Esophagus squamous epithelium (tissue), 5 donors: ENCODE data around the gene TTYH2. TPM values are rescaled to one million over a fixed set of nuclear protein-coding genes. Genes with fewer than 3 reads are reported as not detected.

ENCODE experiments used
- DNase-seq: peaks from one replicate; lab custom pipeline; 2025; lab: John Stamatoyannopoulos, UW
- H3K27ac ChIP-seq, 4 donors: fragments of 200-600 bp; sonication (generic); one replicate each; pipeline ENCODE4 v1.5.1; 2016 to 2019; ENCODE audit warnings: mild to moderate bottlenecking in 1 of 4
- H3K27me3 ChIP-seq, 4 donors: fragments of 200-600 bp; sonication (generic); 1 replicate in 3 of 4; 2 replicates in 1 of 4; pipeline versions ENCODE4 v1.5.1 to v1.6.0; 2017 to 2021; ENCODE audit warnings: antibody characterized with exemption in 1 of 4
- H3K36me3 ChIP-seq, 3 donors: fragments of 200-600 bp; sonication (generic); one replicate each; pipeline ENCODE4 v1.5.1; 2016 to 2019
- H3K4me1 ChIP-seq, 3 donors: fragments of 200-600 bp; sonication (generic); one replicate each; pipeline ENCODE4 v1.5.1; 2017 to 2019
- H3K4me3 ChIP-seq, 4 donors: fragments of 200-600 bp; sonication (generic); 1 replicate in 3 of 4; 2 replicates in 1 of 4; pipeline ENCODE4 v1.5.1; 2016 to 2019; ENCODE audit warnings: mild to moderate bottlenecking in 2 of 4, moderate library complexity in 1 of 4
- H3K9me3 ChIP-seq, 3 donors: fragments of 200-600 bp; sonication (generic); one replicate each; pipeline ENCODE4 v1.5.1; 2016 to 2019
- POLR2A ChIP-seq, 4 donors: fragments of 450-650 bp; IDR thresholded peaks; one replicate each; pipeline ENCODE4 v1.6.1; 2017; ENCODE audit warnings: antibody characterized with exemption in 4 of 4, mild to moderate bottlenecking in 4 of 4, moderate library complexity in 3 of 4
- WGBS, 2 donors: methylation state at CpG; one replicate each; pipeline ENCODE4 v1.1.5; 2018; 5-methylcytosine and 5-hydroxymethylcytosine counted together
- intact Hi-C: fragments of 100-400 bp; cut with DNase I; formaldehyde crosslinking; loops from one replicate; pipeline ENCODE4 v1.15.0; 2022
- total RNA-seq, 4 donors: library from RNA; depleted of rRNA; stranded (reverse); fragments of >200 nt; gene quantifications; one replicate each; pipeline ENCODE4 v1.1.0, GENCODE V29; 2016
- TF ChIP-seq, protein P1 (sequence below), 6 experiments: fragments of 450-650 bp in 4 of 6; fragments of 200-600 bp in 2 of 6; sonication (generic) in 2 of 6; IDR thresholded peaks; one replicate each; pipeline ENCODE4 v1.5.1; 2016 to 2019; ENCODE audit warnings: antibody characterized with exemption in 6 of 6, mild to moderate bottlenecking in 4 of 6, moderate library complexity in 4 of 6
- donor health status: DM: yes; HTN: yes; CAD: no.

The TTYH2 gene
- total RNA-seq, 4 donors from 2014 or later = 0.35 to 6.7 (median 1.8) TPM

DNA sequence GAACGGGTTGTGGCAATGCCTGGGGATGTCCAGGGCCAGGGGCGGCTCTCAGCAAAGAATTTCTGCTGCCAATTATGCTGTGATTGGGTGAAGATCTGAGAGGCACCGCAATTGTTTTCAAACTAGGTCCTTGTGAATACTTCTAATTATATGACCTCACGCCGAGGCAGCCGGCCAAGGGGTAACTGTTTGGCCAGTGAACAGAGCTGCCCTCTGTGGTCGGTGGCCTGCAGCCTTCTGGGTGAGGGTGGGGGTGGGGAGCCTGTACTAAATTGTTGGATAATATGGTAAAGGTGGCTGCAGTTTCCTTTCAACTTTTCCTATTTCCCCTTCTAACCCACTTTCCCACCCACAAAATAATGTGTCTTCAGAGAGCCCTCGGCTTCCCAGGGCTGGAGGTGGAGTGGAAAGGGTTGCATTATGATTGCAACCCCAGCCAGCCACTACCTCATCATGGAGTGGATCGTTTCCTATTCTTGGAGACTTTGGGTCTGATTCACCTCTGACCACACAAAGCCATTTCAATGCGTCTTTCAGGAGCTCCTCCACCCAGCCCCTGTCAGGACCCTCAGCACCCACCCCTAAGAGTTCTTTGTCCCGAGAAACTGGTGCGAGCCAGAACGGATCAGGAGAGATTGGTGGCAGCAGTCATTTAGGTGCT lies 58.7 kb downstream of the TTYH2 start:
- no peaks in the 10 kb centered on the region for H3K9me3 ChIP-seq
- no peak overlapping the region for H3K4me3 ChIP-seq
- intact Hi-C loops = no loop called here
- 54 to 55% methylated on average over 9 of the region's 13 CpGs for WGBS, 2 donors
- TF ChIP-seq POLR2A (IDR thresholded peaks at IDR 0.05) = no peak
- TF ChIP-seq, protein P1, sequence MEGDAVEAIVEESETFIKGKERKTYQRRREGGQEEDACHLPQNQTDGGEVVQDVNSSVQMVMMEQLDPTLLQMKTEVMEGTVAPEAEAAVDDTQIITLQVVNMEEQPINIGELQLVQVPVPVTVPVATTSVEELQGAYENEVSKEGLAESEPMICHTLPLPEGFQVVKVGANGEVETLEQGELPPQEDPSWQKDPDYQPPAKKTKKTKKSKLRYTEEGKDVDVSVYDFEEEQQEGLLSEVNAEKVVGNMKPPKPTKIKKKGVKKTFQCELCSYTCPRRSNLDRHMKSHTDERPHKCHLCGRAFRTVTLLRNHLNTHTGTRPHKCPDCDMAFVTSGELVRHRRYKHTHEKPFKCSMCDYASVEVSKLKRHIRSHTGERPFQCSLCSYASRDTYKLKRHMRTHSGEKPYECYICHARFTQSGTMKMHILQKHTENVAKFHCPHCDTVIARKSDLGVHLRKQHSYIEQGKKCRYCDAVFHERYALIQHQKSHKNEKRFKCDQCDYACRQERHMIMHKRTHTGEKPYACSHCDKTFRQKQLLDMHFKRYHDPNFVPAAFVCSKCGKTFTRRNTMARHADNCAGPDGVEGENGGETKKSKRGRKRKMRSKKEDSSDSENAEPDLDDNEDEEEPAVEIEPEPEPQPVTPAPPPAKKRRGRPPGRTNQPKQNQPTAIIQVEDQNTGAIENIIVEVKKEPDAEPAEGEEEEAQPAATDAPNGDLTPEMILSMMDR (IDR thresholded peaks at IDR 0.05) = no peak
- peaks cover 0 to 84% (median 0%) of the 10 kb centered on the region in 4 donors for H3K27me3 ChIP-seq
- H3K36me3 ChIP-seq = no peaks in the 10 kb centered on the region
- no peak for DNase-seq
- H3K27ac ChIP-seq = no peak overlapping the region
- peaks cover 4 to 41% (median 5%) of the 10 kb centered on the region in 3 donors for H3K4me1 ChIP-seq

DNA sequence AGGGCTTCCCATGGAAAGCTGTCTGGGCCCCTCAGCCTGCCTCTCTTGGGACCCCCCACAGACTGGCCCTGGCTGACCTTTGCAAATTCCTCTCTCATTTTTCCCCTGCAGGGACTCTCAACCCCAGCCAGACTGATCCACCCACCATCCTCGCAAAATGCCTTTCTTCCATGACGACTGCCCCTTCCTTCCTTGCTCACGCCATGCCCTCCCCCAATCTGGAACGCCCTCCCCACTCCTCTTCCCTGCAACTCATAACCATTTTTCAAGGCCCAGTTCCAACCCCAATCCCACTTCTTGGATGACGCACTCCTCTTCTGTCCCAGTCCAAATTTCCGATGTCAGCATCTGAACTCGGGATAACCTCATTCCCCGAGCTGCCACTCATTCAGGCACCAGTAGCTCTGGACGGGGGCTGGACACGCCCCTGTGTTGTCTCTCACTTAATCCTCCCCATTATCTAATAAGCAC lies 59.4 kb downstream of the TTYH2 start:
- intact Hi-C loops = no loop called here
- no peak overlapping the region for H3K4me3 ChIP-seq
- H3K27ac ChIP-seq = no peak overlapping the region
- DNase-seq = no peak
- H3K9me3 ChIP-seq = no peaks in the 10 kb centered on the region
- H3K27me3 ChIP-seq = peaks cover 0 to 87% (median 0%) of the 10 kb centered on the region in 4 donors
- no peaks in the 10 kb centered on the region for H3K36me3 ChIP-seq
- 56 to 61% methylated on average over 9 to 10 of the region's 10 CpGs for whole genome bisulfite sequencing, 2 donors
- peaks cover 4 to 42% (median 5%) of the 10 kb centered on the region in 3 donors for H3K4me1 ChIP-seq
- no peak for TF ChIP-seq POLR2A (IDR thresholded peaks at IDR 0.05)
- TF ChIP-seq, protein P1 (IDR thresholded peaks at IDR 0.05) = no peak

DNA sequence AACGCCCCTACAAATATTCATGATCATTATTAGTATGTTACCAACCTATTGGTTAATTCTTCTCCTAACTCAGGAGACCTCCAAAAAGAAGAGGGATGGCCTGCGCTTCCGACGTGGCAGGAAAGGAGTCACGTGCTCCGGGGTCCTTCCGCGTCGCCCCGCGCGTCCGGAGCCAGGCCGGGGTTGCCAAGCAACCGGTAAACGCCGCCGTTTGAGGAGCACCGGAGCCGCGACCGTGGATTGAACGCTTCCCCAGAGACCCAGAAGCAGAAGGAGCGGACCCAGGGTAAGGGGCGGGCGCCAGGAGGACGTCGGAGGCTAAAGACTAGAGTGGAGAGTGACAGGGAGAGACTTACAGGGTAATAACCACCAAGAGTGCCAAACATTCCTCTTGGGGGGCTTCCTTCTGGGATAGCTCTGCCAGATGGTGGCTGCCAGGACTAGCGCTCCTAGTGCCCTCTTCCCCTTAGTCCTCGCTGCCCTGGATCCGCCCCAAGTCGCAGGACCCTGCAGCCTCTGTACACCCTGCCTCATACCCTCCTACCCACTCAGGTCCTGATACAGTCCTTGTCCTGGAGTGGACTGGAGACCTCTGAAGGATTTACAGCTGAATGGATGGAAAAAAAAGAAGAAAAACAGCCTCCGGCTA lies 60.8 kb downstream of the TTYH2 start, which contains the start of gene DNAI2:
Gene DNAI2 (plus strand): TSS at position 175 of the 649 bp plus-strand sequence. CDS start 7,584 bp downstream, outside the sequence.
- H3K27ac ChIP-seq = no peak within 1 kb of the TSS
- WGBS, 2 donors = 13 to 19% methylated on average over 7 to 10 of the region's 33 CpGs
- DNase-seq = no peak
- no peak within 1 kb of the TSS for H3K4me3 ChIP-seq
- peaks cover 0 to 78% (median 0%) of the 10 kb centered on the region in 4 donors for H3K27me3 ChIP-seq
- no peaks in the 10 kb centered on the region for H3K36me3 ChIP-seq
- intact Hi-C loops = no loop called here
- H3K4me1 ChIP-seq = peaks cover 4 to 42% (median 5%) of the 10 kb centered on the region in 3 donors
- H3K9me3 ChIP-seq = no peaks in the 10 kb centered on the region
- TF ChIP-seq POLR2A (IDR thresholded peaks at IDR 0.05) = no peak
- TF ChIP-seq, protein P1 (IDR thresholded peaks at IDR 0.05) = no peak

DNA sequence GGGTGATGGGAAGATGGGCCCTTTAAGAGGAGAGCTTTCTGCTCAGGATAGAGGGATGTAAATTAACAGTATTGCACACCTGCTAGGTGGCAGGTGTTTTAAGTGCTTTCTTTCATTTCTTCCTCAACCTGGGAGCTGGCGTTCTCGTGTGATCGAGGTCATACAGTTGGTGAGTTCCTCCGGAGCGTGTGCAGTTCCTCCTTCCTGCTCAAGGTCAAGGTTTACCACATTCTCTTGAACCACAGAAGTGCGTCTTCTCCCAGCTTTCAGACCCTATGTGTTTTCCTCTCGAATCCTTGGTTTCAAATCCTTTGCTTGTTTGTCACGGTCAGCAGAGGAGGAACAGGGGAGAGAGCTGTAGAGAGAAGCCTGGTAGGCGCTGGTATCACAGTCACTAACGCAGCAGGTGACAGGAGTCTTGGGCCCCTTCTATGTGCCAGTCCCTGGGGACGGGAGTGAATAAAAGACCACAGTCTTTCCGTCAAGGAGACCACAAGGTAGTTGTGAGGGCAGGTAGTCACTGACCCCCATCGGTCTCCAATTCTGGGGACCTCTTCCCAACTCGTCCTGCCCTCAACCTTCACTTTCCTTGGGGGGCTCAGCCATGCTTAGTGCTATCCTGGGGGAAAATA lies 61.5 kb downstream of the TTYH2 start:
- Histone ChIP-seq H3K4me3 (no peak overlapping the region), H3K9me3 (no peaks in the 10 kb centered on the region), H3K36me3 (no peaks in the 10 kb centered on the region), H3K27me3 (peaks cover 0 to 71% (median 0%) of the 10 kb centered on the region in 4 donors), H3K4me1 (peaks cover 4 to 42% (median 5%) of the 10 kb centered on the region in 3 donors), H3K27ac (no peak overlapping the region)
- no peak for DNase-seq
- 50 to 60% methylated on average over 13 to 14 of the region's 14 CpGs for WGBS, 2 donors
- TF ChIP-seq, protein P1 (IDR thresholded peaks at IDR 0.05) = no peak
- TF ChIP-seq POLR2A (IDR thresholded peaks at IDR 0.05) = no peak
- intact Hi-C loops = no loop called here
